ENCODE measurements around the gene LURAP1L. TPM values are rescaled to one million over a fixed set of nuclear protein-coding genes. Genes with fewer than 3 reads are reported as not detected.
"Not testable (repeated sequence)": the region's sequence is repeated elsewhere in the genome, so short reads cannot be mapped to it uniquely, and the experiment has no call there.

LURAP1L gene
- total and polyA plus RNA-seq, 9 donors: 1.7 to 10.8 (median 4.2) TPM

GRCh38 chr9:12859704-12860251, 85.0 kb downstream of the LURAP1L start:
- intact Hi-C loops (cut with DNase I): no loop called here
- 85 to 93% (median 90%) methylated on average over 5 of the region's 5 CpGs for WGBS, 3 donors
- no peak overlapping the region for H3K4me3 ChIP-seq
- H3K9me3 ChIP-seq: no peaks in the 10 kb centered on the region
- H3K36me3 ChIP-seq: no peaks in the 10 kb centered on the region
- no peaks in the 10 kb centered on the region for H3K4me1 ChIP-seq (ENCODE audit: insufficient read depth)
- no peak overlapping the region for H3K27ac ChIP-seq
- no peak for DNase-seq
- no peaks in the 10 kb centered on the region for H3K27me3 ChIP-seq
- TF ChIP-seq EP300 (IDR thresholded peaks at IDR 0.05) (no peak), CTCF (IDR thresholded peaks at IDR 0.05) (no peak), POLR2A (IDR thresholded peaks at IDR 0.05) (no peak)

- intact Hi-C loops (cut with DNase I): no loop called here
- no peaks in the 10 kb centered on the region for H3K4me1 ChIP-seq (ENCODE audit: insufficient read depth)
- H3K27ac ChIP-seq: no peak overlapping the region
- H3K27me3 ChIP-seq: no peaks in the 10 kb centered on the region
- no peak overlapping the region for H3K4me3 ChIP-seq
- no peaks in the 10 kb centered on the region for H3K36me3 ChIP-seq
- no peak for TF ChIP-seq POLR2A (IDR thresholded peaks at IDR 0.05)
- no peak for TF ChIP-seq CTCF (IDR thresholded peaks at IDR 0.05)
- no peak for TF ChIP-seq EP300 (IDR thresholded peaks at IDR 0.05)
- WGBS, 3 donors: 93 to 98% (median 97%) methylated on average over 1 of the region's 1 CpG
- no peaks in the 10 kb centered on the region for H3K9me3 ChIP-seq
- DNase-seq: no peak
These were observed 86.2 kb downstream of the LURAP1L start for GRCh38 chr9:12860998-12861397.

DNA sequence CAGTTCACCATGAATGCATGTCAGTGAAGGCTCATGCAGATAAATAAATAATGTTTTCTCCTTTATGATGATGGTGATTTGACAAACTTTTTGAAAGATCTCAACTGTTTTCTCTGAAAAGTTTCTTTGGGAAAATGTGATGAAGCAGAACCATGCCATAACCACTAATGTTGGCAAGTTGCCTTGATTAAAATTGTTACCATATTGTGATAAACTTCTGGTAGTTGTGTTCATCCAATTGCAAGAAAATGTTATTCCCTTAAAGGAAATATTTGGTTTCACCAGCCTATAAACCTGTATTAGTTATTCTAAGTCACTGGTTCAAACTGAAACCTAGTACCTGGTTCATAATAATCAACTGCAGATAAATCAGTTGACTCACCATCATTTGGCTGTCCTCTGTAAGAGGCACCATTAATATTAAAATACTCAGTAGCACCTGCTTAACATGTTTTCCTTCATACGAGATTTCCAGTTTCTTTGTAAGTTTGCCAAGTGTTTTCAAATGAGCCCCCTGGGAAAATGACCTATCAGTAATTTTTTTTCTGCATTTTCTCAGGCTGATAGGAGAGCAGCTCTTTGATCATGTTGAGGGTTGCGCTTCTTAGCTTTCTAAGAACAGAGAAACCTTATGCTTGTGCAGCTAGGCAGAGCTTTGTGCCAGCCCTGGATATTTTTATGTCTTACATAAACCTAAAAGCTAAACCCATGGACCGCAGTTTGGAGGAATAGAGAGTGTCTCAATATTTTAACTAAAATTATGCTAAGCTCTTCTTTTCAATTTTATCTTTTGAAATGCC, 88.0 kb downstream of the LURAP1L start:
- WGBS, 3 donors: 44 to 48% (median 45%) methylated on average over 3 of the region's 3 CpGs
- intact Hi-C loops (cut with DNase I): no loop called here
- TF ChIP-seq POLR2A (IDR thresholded peaks at IDR 0.05) (no peak), CTCF (IDR thresholded peaks at IDR 0.05) (no peak), EP300 (IDR thresholded peaks at IDR 0.05) (no peak)
- no peak overlapping the region for H3K27ac ChIP-seq
- no peak for DNase-seq
- H3K4me1 ChIP-seq (ENCODE audit: insufficient read depth): no peaks in the 10 kb centered on the region
- no peaks in the 10 kb centered on the region for H3K27me3 ChIP-seq
- no peaks in the 10 kb centered on the region for H3K36me3 ChIP-seq
- H3K9me3 ChIP-seq: no peaks in the 10 kb centered on the region
- H3K4me3 ChIP-seq: no peak overlapping the region

- DNase-seq: no peak
- no peak overlapping the region for H3K4me3 ChIP-seq
- H3K36me3 ChIP-seq: no peaks in the 10 kb centered on the region
- H3K4me1 ChIP-seq (ENCODE audit: insufficient read depth): no peaks in the 10 kb centered on the region
- intact Hi-C loops (cut with DNase I): no loop called here
- TF ChIP-seq CTCF (IDR thresholded peaks at IDR 0.05) (no peak), POLR2A (IDR thresholded peaks at IDR 0.05) (no peak), EP300 (IDR thresholded peaks at IDR 0.05) (no peak)
- H3K27me3 ChIP-seq: no peaks in the 10 kb centered on the region
- H3K27ac ChIP-seq: no peak overlapping the region
- WGBS, 3 donors: 29 to 45% (median 31%) methylated on average over 1 of the region's 1 CpG
- H3K9me3 ChIP-seq: no peaks in the 10 kb centered on the region
These were observed 88.8 kb downstream of the LURAP1L start for GRCh38 chr9:12863618-12864017.

DNA sequence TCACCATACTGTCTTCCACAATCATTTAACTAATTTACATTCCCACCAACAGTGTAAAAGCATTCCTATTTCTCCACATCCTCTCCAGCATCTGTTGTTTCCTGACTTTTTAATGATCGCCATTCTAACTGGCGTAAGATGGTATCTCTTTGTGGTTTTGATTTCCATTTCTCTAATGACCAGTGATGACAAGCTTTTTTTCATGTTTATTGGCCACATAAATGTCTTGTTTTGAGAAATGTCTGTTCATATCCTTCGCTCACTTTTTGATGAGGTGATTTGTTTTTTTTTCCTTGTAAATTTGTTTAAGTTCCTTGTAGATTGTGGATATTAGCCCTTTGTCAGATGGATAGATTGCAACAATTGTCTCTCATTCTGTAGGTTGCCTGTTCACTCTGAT, 90.6 kb downstream of the LURAP1L start:
- intact Hi-C loops (cut with DNase I); H3K27me3 ChIP-seq; H3K4me1 ChIP-seq (ENCODE audit: insufficient read depth); H3K9me3 ChIP-seq; DNase-seq; H3K4me3 ChIP-seq; H3K36me3 ChIP-seq; H3K27ac ChIP-seq: not testable (repeated sequence)
- WGBS, 3 donors: 96 to 99% (median 96%) methylated on average over 3 of the region's 3 CpGs

Data from ovary (tissue), 9 donors.